HG02642 (cell line): ENCODE measurements around the gene LTBP1.
A peak's percentile ranks its signal among the peaks of the same experiment; 100 is the strongest.

Source experiments
- ATAC-seq: cut with Tn5 transposase; IDR thresholded peaks from one replicate; pipeline ENCODE4 v1.9.1; 2021; ENCODE audit warnings: mild to moderate bottlenecking; ENCODE audit not compliant: unreplicated experiment, poor library complexity

Gene LTBP1

DNA sequence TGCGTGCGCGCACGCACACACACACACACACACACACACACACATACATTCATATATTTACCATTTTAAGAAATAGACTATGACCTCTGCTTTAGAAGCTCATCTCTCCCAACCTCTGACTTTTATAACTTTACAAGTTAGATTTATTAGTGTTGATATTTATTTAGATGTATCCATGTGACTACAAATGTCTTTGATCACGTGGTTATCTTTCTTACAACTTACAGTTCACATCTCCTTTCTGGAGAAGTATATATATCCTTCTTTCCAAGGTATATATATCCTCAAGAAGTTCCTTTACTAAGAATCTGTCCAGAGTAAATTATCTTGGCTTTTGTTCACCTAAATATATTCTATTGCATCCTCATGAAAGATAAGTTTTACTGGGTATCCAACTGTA is 16.3 kb upstream of the LTBP1 start:
- ATAC-seq: no peak

DNA sequence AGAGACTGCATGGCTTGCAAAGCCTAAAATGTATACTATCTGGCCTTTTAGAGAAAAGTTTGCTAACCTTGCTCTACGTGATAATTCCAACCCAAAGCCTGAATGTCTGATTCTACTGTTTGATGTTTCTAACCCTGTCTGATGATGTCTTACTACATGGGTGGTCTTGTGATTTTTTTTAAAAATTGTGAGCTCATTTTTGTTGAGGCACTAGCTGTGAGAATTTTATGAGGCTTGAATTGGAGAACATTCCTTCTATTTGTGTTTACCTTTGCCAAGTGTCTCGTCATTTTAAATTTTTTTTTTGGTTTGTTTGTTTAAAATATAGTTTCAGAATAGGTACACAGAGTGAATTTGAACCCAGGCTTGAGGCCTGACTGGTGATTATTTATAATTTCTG is 15.2 kb upstream of the LTBP1 start:
- ATAC-seq: no peak

GRCh38 chr2:32931945-32932709 is 14.6 kb upstream of the LTBP1 start:
- ATAC-seq: no peak

GRCh38 chr2:32932825-32933755 is 13.7 kb upstream of the LTBP1 start:
- ATAC-seq: no peak

- ATAC-seq: no peak
These were observed 13.0 kb upstream of the LTBP1 start for GRCh38 chr2:32933756-32934095.

DNA sequence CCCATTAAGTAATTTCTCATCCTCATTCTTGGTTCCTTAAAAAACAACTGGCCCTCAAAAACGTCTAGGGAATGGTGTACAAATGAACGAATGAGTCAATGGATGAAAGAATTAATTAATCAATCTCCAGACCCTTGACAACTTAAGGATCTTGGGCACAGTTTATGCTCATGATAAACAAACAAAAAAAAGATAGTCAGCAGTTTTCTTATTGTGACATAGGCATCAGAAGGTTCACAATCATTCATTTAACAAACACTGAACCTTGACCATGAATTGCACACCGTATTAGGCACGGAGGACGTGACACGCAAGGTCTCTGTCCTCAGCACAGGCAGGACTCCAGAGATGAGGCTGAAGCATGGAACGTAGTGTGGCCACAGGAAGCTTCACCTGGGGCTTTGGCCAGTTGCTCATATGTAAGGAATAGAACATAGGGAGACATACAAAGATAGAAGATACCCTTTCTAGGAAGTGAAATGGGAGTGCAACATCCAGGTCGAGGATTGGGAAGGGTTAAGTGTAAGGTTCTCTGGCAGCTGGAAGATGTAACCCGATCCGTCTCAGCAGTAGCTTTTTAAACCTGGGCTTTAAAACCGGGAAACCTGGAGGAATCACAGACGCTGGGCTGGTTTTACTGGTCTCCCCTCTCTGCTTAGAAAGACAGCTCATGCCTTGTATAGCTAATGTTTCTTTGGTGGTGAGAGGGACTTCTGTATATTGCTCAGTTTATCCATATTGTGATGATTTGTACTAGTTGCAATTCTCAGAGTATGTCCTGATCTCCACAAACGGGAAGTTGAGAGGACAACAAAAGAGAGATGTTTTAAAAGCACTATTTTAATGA is 8.9 kb upstream of the LTBP1 start:
- no peak for ATAC-seq

DNA sequence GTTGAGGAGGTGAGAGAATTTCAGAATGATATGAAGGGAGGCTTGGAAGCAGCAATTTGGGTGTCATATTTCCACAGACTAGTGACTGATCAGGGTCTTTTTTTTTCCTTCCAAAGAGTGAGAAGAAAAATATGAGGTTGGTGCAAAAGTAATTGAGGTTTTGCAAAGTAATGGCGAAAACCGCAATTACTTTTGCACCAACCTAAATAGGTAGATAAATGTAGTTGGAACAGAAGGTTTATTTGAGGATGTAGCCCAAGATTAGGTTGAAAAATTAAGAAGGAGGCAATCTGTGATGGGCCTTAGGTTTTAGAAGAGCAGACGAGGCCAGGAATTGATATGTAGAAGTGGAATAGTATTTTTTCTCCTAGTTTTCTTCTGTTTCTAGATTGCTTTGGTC is 7.8 kb upstream of the LTBP1 start:
- ATAC-seq: no peak

DNA sequence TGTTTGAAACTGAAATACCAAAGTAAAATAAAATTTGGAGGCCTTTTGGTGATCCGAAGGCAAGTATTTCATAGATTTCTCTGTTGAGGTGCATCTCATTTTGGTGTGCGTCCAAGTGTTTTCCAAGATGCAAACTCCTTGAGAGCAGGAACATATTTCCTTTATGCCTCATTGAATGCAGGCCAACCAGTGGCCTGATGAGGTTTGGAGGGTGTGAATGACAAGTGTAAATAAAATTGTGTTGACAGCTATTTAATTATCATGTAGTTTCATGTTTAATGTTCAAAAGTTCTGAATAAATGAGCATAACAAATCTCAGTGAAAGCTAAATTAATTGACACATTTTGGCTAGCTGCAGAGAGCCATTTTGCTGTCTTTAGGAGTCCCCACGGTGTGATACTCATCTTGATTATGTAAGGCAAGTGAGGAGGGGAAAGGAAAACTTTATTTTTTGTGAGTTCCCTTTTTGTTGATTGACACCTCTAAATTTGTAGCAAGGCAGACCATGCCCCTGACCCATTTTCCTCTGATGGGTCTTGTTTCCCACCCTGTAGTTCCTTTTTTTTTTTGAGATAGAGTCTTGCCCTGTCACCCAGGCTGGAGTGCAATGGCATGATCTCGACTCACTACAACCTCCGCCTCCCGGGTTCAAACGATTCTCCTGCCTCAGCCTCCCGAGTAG is 6.3 kb upstream of the LTBP1 start:
- no peak for ATAC-seq

DNA sequence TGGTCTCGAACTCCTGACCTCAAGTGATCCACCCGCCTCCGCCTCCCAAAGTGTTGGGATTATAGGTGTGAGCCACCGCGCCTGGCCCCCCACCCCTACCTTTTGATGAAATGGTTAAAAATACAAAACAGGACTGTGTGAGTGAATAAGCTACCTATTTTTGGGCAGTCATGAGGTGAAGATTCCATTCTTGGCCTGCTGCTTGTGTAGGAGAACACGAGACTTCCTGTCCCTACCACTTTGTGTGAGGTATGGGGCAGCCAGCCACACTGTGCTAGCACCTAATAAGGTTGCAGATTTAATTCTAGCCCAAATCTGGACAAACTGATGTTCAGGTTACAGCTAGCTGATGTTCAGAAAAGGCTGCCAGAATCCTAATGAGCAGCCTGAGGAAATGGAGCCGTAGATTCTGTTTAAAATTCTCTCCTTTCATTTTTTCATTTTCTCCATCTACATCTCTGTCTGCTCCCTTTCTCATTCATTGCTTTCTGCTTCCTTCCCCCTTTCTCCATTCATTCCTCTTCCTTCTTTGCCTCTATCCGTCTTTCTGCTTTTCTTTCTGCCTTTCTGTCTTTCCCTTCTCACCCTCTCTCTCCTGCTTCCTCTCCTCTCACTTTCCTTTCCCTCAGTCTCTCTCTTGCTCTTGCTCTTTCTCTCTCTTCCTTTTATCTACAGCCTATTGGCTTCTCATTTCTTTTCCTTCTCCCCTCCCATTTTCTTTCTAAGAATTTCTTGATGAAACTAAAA is 4.6 kb upstream of the LTBP1 start:
- ATAC-seq: no peak

GRCh38 chr2:32942793-32943485 is 3.8 kb upstream of the LTBP1 start:
- ATAC-seq: no peak

GRCh38 chr2:32945286-32945685 is 1.5 kb upstream of the LTBP1 start:
- no peak for ATAC-seq

DNA sequence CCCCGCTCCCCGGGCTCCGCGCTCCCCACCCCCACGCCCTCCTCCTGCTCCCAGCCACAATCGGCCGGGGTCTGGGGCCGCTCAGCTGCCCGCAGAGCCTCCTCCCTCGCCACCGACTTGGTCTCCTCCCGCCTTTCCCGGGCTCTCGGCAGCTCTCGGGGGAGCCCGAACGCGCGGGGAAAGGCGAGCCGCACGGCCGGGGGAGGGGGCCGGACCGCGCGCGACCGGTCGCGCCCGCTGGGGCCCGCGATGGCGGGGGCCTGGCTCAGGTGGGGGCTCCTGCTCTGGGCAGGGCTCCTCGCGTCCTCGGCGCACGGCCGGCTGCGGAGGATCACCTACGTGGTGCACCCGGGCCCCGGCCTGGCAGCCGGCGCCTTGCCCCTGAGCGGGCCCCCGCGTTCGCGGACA is 327 bp downstream of the LTBP1 start:
- ATAC-seq: peak; percentile 28

GRCh38 chr2:32947484-32948143 is 861 bp downstream of the LTBP1 start:
- ATAC-seq: peak; percentile 39

DNA sequence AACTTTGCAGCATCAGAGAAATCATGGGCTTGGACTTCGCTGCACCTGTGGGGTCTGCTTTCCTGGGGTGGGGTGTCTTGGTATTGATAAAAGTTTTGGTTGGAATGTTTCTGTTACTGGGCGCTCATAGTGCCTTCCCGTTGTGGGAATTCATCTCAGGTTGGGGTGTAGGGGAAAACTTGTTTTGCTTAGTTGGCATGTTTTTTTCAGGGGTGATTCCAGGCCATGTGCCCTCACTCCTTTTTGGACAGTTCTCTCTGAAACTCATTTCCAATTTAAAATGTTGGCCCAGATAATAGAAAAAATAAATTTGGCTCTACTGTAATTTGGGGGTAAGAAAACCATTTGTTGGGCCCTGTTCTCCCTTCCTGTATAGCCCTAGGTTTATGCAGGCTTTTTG is 1.5 kb downstream of the LTBP1 start:
- ATAC-seq: no peak

- ATAC-seq: no peak
These were observed 2.5 kb downstream of the LTBP1 start for GRCh38 chr2:32949260-32949659.

GRCh38 chr2:32951672-32952071 is 4.9 kb downstream of the LTBP1 start:
- no peak for ATAC-seq

DNA sequence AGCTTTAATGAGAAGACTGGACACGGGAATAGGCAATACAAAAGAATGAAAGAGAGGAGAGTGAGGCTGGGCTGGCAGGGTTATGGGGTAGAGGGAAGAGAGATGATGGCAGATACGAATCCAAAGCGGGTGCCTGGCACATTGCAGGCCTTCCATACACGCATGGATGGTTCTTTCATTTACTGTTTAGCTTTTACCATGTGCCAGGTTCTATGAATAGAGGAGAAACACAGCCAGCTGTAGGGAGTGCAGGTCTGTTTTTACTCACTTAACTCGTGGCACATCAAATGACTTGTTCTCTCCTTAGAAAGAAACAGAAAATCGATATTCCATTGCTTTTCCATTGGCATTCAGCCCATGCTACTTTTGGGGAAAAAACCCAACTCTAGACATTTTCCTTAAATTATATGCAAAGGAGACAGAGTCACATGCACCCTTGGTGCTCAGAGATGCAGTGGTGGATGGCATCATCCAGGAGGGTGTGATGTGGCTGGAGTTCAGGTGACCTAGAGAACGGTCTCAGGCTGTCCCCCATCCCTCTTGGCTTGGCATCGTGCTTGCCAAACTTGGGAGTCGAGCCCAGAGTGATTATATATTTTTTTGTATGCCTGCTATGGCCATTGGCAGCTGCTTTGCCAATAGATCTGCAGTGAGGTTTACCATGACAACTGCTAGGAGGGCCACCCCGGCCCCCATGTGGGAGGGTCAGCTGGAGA is 6.2 kb downstream of the LTBP1 start:
- ATAC-seq: no peak

GRCh38 chr2:32954206-32954605 is 7.5 kb downstream of the LTBP1 start:
- no peak for ATAC-seq
